Stimulated activated CD4-positive, alpha-beta T cell treated with anti-CD3 and anti-CD28 coated beads, Interleukin-4, amount 100 ng/mL, for 24 hours (primary cell): Measurements from ENCODE around the gene DHX58.

ENCODE experiments used
- DNase-seq: peaks from one replicate; pipeline ENCODE4 v3.0.0-alpha.2; 2020

DHX58 gene

GRCh38 chr17:42129109-42129837 is 16.8 kb upstream of the DHX58 start:
- no peak for DNase-seq

GRCh38 chr17:42127414-42127813 is 14.9 kb upstream of the DHX58 start:
- DNase-seq, result no peak

- DNase-seq, result no peak
These were observed 14.3 kb upstream of the DHX58 start for GRCh38 chr17:42126836-42127235.

- no peak for DNase-seq
These were observed 13.1 kb upstream of the DHX58 start for GRCh38 chr17:42125565-42125964.

GRCh38 chr17:42124256-42124655 is 11.7 kb upstream of the DHX58 start:
- no peak for DNase-seq

- no peak for DNase-seq
These were observed 10.1 kb upstream of the DHX58 start, which contains the start of gene HSPB9 for GRCh38 chr17:42122371-42123303. TSS of gene HSPB9 (plus strand) at chr17:42122804. CDS start at chr17:42122851, 47 bp downstream.

GRCh38 chr17:42120770-42121769 is 8.6 kb upstream of the DHX58 start, which contains the start of gene KAT2A:
TSS of gene KAT2A (minus strand) at chr17:42121367. CDS start at chr17:42121304, 63 bp downstream.
- peak; percentile 80 for DNase-seq

GRCh38 chr17:42120161-42120769 is 7.8 kb upstream of the DHX58 start:
- no peak for DNase-seq

GRCh38 chr17:42119301-42119700 is 6.8 kb upstream of the DHX58 start:
- DNase-seq, result no peak

GRCh38 chr17:42118545-42118944 is 6.0 kb upstream of the DHX58 start:
- peak; percentile 47 for DNase-seq

- no peak for DNase-seq
These were observed 5.6 kb upstream of the DHX58 start for GRCh38 chr17:42118126-42118510.

GRCh38 chr17:42117397-42118125 is 5.0 kb upstream of the DHX58 start:
- no peak for DNase-seq

- DNase-seq, result peak; percentile 86
These were observed 4.3 kb upstream of the DHX58 start for GRCh38 chr17:42116705-42117396.

- DNase-seq, result no peak
These were observed 1.6 kb upstream of the DHX58 start for GRCh38 chr17:42114118-42114517.

- no peak for DNase-seq
These were observed 967 bp upstream of the DHX58 start for GRCh38 chr17:42113293-42114069.

GRCh38 chr17:42111871-42112551 is 503 bp downstream of the DHX58 start:
- peak; percentile 37 for DNase-seq

GRCh38 chr17:42111265-42111636 is 1.3 kb downstream of the DHX58 start:
- no peak for DNase-seq

GRCh38 chr17:42110301-42111264 is 1.9 kb downstream of the DHX58 start:
- no peak for DNase-seq
